ENCODE data around the gene SEC11C. TPM values are rescaled to one million over a fixed set of nuclear protein-coding genes. Genes with fewer than 3 reads are reported as not detected.

The SEC11C gene
- total and polyA plus RNA-seq, 2 donors (not counting 1 experiment from before 2014, with no cell fraction given), result 29.0 to 76.8 TPM

GRCh38 chr18:59148192-59148591, 8.5 kb downstream of the SEC11C start:
- intact Hi-C loops (cut with micrococcal nuclease), result no loop called here
- no peak overlapping the region for H3K27ac Mint-ChIP-seq
- H3K9me3 Mint-ChIP-seq (ENCODE audit: insufficient read depth), result no peaks in the 10 kb centered on the region
- H3K27me3 ChIP-seq (replicated peaks in 1 of 4; ENCODE audit: control extremely low read depth in 1 of 4, control insufficient read depth in 3 of 4, insufficient read depth in 4 of 4, low read length in 3 of 4), result no peaks in the 10 kb centered on the region
- ChIA-PET CTCF (no interaction called here), POLR2A (no interaction called here)
- H3K4me3 Mint-ChIP-seq, result no peak overlapping the region
- peaks cover 49% of the 10 kb centered on the region for H3K79me2 ChIP-seq (ENCODE audit: control insufficient read depth, insufficient read depth, low read length)
- no peak overlapping the region for H3K9ac ChIP-seq (ENCODE audit: low read length)
- ATAC-seq (ENCODE audit: low read depth), result no peak
- no peaks in the 10 kb centered on the region for H3K27me3 Mint-ChIP-seq
- H3K4me2 ChIP-seq (replicated peaks; ENCODE audit: low read depth, low read length, poor library complexity, severe bottlenecking), result no peak overlapping the region
- peaks cover 32% of the 10 kb centered on the region for H3K4me1 Mint-ChIP-seq
- DNase-seq, result no peak
- H3K9me3 ChIP-seq (ENCODE audit: control extremely low read depth in 1 of 3, control insufficient read depth in 2 of 3, insufficient read depth in 1 of 3, low read length in 2 of 3), result no peaks in the 10 kb centered on the region
- H4K20me1 ChIP-seq (ENCODE audit: control insufficient read depth, insufficient read depth, low read length, poor library complexity, severe bottlenecking), result peaks cover 37% of the 10 kb centered on the region
- H3K4me3 ChIP-seq (ENCODE audit: control extremely low read depth in 1 of 5, extremely low read depth in 1 of 5, insufficient read depth in 1 of 5, low read depth in 2 of 5, low read length in 4 of 5), result no peak overlapping the region
- H2AFZ ChIP-seq (ENCODE audit: insufficient read depth, low read depth, low read length, poor library complexity, severe bottlenecking), result no peak overlapping the region
- no peak overlapping the region for H3K27ac ChIP-seq (ENCODE audit: low read length in 2 of 2)
- TF ChIP-seq, protein P1, sequence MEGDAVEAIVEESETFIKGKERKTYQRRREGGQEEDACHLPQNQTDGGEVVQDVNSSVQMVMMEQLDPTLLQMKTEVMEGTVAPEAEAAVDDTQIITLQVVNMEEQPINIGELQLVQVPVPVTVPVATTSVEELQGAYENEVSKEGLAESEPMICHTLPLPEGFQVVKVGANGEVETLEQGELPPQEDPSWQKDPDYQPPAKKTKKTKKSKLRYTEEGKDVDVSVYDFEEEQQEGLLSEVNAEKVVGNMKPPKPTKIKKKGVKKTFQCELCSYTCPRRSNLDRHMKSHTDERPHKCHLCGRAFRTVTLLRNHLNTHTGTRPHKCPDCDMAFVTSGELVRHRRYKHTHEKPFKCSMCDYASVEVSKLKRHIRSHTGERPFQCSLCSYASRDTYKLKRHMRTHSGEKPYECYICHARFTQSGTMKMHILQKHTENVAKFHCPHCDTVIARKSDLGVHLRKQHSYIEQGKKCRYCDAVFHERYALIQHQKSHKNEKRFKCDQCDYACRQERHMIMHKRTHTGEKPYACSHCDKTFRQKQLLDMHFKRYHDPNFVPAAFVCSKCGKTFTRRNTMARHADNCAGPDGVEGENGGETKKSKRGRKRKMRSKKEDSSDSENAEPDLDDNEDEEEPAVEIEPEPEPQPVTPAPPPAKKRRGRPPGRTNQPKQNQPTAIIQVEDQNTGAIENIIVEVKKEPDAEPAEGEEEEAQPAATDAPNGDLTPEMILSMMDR (IDR thresholded peaks at IDR 0.05), result no peak
- TF ChIP-seq EZH2 (IDR thresholded peaks at IDR 0.05; ENCODE audit: borderline replicate concordance, insufficient read depth, low read depth, low read length, poor library complexity, severe bottlenecking), result no peak
- peaks cover 4 to 12% of the 10 kb centered on the region in 2 donors for H3K4me1 ChIP-seq (ENCODE audit: control insufficient read depth in 2 of 2, insufficient read depth in 2 of 2, low read length in 2 of 2)
- 89% methylated on average over 8 of the region's 8 CpGs for WGBS (ENCODE audit: insufficient coverage)
- H3K36me3 ChIP-seq (replicated peaks in 1 of 2; ENCODE audit: control extremely low read depth in 1 of 2, control insufficient read depth in 1 of 2, extremely low read depth in 1 of 2, insufficient read depth in 2 of 2, low read length in 1 of 2), result peaks cover 0 to 46% of the 10 kb centered on the region in 2 experiments

DNA sequence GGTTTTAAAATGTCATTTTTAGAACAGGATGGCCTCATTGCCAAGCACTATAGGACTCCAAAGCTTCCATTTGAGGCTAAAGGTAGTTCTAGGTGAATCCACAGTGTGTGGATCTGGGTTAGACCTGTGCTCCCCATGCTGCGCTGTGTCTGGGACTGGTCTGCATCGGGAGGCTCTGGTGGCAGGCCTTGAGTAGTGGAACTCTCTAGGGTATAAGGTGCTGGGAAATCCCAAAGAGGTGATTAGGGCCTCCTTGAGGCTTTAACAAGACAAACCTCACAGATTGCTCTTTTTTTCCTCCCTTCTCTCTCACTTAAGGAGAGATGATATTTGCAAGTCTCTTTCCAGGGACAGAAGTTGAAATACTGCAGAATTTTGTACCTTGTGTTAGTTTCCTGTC, 9.3 kb downstream of the SEC11C start:
- H3K9me3 Mint-ChIP-seq (ENCODE audit: insufficient read depth), result no peaks in the 10 kb centered on the region
- Histone ChIP-seq H3K4me2 (replicated peaks; ENCODE audit: low read depth, low read length, poor library complexity, severe bottlenecking) (no peak overlapping the region), H3K79me2 (ENCODE audit: control insufficient read depth, insufficient read depth, low read length) (peaks cover 41% of the 10 kb centered on the region), H3K9me3 (ENCODE audit: control extremely low read depth in 1 of 3, control insufficient read depth in 2 of 3, insufficient read depth in 1 of 3, low read length in 2 of 3) (no peaks in the 10 kb centered on the region), H2AFZ (ENCODE audit: insufficient read depth, low read depth, low read length, poor library complexity, severe bottlenecking) (no peak overlapping the region), H3K9ac (ENCODE audit: low read length) (no peak overlapping the region), H3K36me3 (replicated peaks in 1 of 2; ENCODE audit: control extremely low read depth in 1 of 2, control insufficient read depth in 1 of 2, extremely low read depth in 1 of 2, insufficient read depth in 2 of 2, low read length in 1 of 2) (peaks cover 1 to 53% of the 10 kb centered on the region in 2 experiments), H4K20me1 (ENCODE audit: control insufficient read depth, insufficient read depth, low read length, poor library complexity, severe bottlenecking) (peaks cover 29% of the 10 kb centered on the region), H3K27me3 (replicated peaks in 1 of 4; ENCODE audit: control extremely low read depth in 1 of 4, control insufficient read depth in 3 of 4, insufficient read depth in 4 of 4, low read length in 3 of 4) (no peaks in the 10 kb centered on the region), H3K27ac (ENCODE audit: low read length in 2 of 2) (no peak overlapping the region), H3K4me3 (ENCODE audit: control extremely low read depth in 1 of 5, extremely low read depth in 1 of 5, insufficient read depth in 1 of 5, low read depth in 2 of 5, low read length in 4 of 5) (no peak overlapping the region), H3K4me1 (ENCODE audit: control insufficient read depth in 2 of 2, insufficient read depth in 2 of 2, low read length in 2 of 2) (peaks cover 0 to 4% of the 10 kb centered on the region in 2 donors)
- 100% methylated on average over 2 of the region's 2 CpGs for WGBS (ENCODE audit: insufficient coverage)
- CTCF ChIA-PET, result interaction anchor here (0.5 kb wide), 1 partner anchor 159 kb away, joined by 4 read pairs; no protein-coding TSS in a partner anchor
- no peak overlapping the region for H3K4me3 Mint-ChIP-seq
- intact Hi-C loops (cut with micrococcal nuclease), result no loop called here
- no peaks in the 10 kb centered on the region for H3K27me3 Mint-ChIP-seq
- ATAC-seq (ENCODE audit: low read depth), result no peak
- POLR2A ChIA-PET, result no interaction called here
- peaks cover 27% of the 10 kb centered on the region for H3K4me1 Mint-ChIP-seq
- no peak overlapping the region for H3K27ac Mint-ChIP-seq
- DNase-seq, result no peak
- TF ChIP-seq, protein P1 (IDR thresholded peaks at IDR 0.05), result no peak
- no peak for TF ChIP-seq EZH2 (IDR thresholded peaks at IDR 0.05; ENCODE audit: borderline replicate concordance, insufficient read depth, low read depth, low read length, poor library complexity, severe bottlenecking)

Data from B cell (primary cell).